Right ventricle myocardium superior (tissue), 1 donor: ENCODE data around the gene CENPV. TPM values are rescaled to one million over a fixed set of nuclear protein-coding genes. Genes with fewer than 3 reads are reported as not detected.
"Not testable (repeated sequence)": the region's sequence is repeated elsewhere in the genome, so short reads cannot be mapped to it uniquely, and the experiment has no call there.

Source experiments
- ATAC-seq: fragments of 200-7000 bp; cut with Tn5 transposase; one replicate; pipeline ENCODE4 v1.9.1; 2020; ENCODE audit warnings: mild to moderate bottlenecking; ENCODE audit not compliant: poor library complexity
- DNase-seq: peaks from one replicate; pipeline ENCODE4 v3.0.0-alpha.2; 2020
- intact Hi-C: fragments of 100-400 bp; cut with DNase I; formaldehyde crosslinking; loops from one replicate; pipeline ENCODE4 v1.11.2; 2022
- total RNA-seq: library from RNA; stranded (reverse); fragmentation: NEBNext Ultra II Directional; extraction: Animal tissue kit (Norgen Biotek cat#: 25700); gene quantifications from one replicate; pipeline ENCODE4 v1.2.1, GENCODE V29; 2021
- donor health status: DM: no; HTN: yes; CAD: no; lungs with severe emphysema.

Gene CENPV
- total RNA-seq, 1 donor from 2014 or later: 11.9 TPM

DNA sequence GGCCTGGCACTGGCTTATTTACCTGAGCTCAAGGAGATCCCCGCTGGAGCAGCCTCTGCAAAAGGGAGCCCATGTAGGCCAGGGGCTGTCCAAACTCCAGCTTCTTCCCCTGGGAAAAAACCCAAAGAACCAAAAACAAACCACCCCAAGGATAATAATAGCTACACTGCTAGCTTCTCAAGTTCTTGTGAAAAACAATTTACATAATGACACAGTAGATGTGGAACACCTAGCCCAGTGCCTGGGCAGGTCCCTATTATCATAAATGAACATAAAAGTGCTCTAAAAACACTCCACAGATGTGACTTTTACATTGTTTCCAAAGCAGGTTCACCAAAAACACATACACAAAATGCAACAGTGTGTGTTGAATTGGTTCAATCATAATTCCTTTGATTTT, 27.3 kb downstream of the CENPV start:
- DNase-seq: no peak
- no peak for ATAC-seq
- intact Hi-C loops: no loop called here

GRCh38 chr17:16322636-16323035, 30.6 kb downstream of the CENPV start:
- ATAC-seq: no peak
- intact Hi-C loops: no loop called here
- no peak for DNase-seq

DNA sequence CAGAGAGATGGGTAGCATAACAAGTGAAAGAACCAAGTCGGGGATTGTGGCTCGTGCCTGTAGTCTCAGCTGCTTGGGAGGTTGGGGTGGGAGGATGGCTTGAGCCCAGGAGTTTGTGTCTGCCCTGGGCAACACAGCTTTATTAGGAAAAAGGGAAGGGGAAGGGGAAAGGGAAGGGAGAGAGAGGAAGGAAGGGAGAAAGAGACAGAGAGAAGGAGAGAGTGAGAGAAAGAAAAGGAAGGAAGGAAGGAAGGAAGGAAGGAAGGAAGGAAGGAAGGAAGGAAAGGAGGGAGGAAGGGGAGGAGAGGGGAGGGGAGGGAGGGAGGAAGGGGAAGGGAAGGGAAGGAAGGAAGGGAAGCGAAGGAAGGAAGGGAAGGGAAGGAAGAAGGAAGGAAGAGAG, 33.3 kb downstream of the CENPV start:
- intact Hi-C loops: no loop called here
- DNase-seq (no peak), ATAC-seq (no peak)

DNA sequence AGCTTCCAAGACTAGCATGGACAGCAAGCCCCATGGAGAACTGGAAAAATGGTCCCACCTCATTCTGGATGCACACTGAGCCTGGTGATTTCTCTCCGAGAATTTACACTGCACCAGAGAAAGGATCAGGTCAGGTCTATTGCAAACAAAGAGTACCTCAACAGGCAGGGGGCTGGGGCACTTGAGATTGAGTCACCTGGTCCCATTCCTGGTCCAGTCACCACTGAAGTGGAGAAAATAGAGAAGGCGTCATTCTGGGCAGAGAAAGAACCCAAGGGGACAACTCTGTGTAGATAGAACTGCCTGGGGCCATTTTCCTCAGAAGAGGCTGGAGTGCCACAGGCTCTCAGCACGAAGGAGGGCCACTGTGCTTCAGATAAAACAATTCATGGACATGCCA, 38.4 kb downstream of the CENPV start:
- no peak for ATAC-seq
- intact Hi-C loops: no loop called here

DNA sequence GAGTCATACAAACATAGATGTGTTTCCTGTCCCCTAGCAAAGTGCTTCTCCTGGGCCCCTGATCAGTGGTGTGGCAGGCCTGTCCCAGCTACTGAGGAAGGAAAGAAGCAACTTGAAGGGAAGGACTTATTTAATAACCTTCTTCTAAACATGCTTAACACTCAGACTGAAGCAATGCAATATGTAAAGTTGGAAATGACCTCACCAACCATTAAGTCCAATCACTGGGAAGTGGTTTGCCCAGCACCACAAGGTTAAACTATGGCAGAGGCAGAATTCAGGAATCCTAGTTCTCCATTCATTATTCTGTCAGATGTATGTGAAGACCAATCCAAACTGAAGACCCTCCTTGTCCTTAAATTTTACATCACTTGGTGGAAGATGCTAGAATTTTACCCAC, 39.1 kb downstream of the CENPV start:
- DNase-seq: no peak
- no peak for ATAC-seq
- intact Hi-C loops: no loop called here

More for the DNA sequence above, 38.4 kb downstream of the CENPV start:
- DNase-seq: no peak

GRCh38 chr17:16313139-16314090, 39.9 kb downstream of the CENPV start:
- intact Hi-C loops: no loop called here
- DNase-seq (no peak), ATAC-seq (no peak)

GRCh38 chr17:16312061-16312460, 41.2 kb downstream of the CENPV start:
- DNase-seq, intact Hi-C loops, ATAC-seq: not testable (repeated sequence)

DNA sequence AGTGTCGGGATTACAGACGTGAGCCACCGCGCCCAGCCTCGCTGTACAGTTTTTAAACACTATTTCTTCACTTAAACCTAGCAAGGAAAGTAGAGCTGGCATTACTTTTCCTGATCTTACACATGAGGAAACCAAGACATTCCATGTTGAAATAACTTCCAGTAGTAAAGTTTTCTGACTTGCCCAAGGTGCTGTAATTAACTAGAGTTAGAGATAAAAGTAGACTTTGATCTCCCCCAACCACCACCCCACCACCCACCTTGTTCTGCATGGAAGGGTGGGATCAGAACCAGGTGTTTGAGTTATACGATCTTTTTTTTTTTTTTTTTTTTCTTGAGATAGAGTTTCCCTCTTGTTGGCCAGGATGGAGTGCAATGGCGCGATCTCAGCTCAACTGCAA, 47.1 kb downstream of the CENPV start:
- DNase-seq (no peak), ATAC-seq (no peak)
- intact Hi-C loops: no loop called here

- intact Hi-C loops: no loop called here
- ATAC-seq (no peak), DNase-seq (no peak)
Measured at GRCh38 chr17:16304830-16305229, 48.4 kb downstream of the CENPV start.

GRCh38 chr17:16302856-16303255, 50.4 kb downstream of the CENPV start:
- no peak for DNase-seq
- intact Hi-C loops: no loop called here
- ATAC-seq: no peak

DNA sequence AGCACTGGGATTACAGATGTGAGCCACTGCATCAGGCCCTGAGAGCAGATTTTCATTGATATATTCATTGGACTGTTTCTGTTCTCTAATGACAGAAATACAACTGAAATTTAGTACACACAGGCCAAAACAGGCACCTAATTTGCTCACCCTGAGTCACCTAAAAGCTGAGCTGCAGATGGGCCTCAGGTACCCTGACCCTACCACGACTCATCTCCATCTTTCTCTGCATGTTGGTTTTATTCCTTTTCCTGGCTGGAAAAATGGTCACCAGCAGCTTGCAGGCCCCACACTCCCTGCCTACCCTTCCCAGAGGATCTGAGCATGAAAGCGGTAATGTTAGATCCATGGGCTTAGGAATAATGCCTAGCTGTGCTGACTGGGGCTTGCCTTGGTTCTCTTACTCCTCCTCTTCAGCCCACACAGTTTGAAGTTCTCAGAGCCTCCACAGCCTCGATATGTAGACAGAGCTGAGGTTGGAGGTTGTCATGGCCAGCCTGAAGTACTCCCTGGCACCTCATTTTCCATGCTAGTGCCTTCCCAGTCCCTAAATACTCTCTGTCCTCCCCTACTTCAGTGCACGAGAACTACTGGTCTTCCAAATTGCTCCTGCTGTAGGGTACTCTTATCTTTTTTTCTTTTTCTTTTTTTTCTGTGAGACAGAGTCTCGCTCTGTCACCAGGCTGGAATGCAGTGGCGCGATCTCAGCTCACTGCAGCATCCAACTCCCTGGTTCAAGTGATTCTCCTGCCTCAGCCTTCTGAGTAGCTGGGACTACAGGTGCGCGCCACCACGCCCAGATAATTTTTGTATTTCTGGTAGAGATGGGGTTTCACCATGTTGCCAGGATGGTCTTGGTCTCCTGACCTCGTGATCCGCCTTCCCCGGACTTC, 51.1 kb downstream of the CENPV start:
- DNase-seq (no peak), ATAC-seq (no peak)
- intact Hi-C loops: no loop called here

GRCh38 chr17:16300554-16300953, 52.7 kb downstream of the CENPV start:
- intact Hi-C loops: no loop called here
- DNase-seq: no peak
- ATAC-seq: no peak

- intact Hi-C loops: no loop called here
- DNase-seq (no peak), ATAC-seq (no peak)
Measured at GRCh38 chr17:16298140-16298662, 55.1 kb downstream of the CENPV start.

DNA sequence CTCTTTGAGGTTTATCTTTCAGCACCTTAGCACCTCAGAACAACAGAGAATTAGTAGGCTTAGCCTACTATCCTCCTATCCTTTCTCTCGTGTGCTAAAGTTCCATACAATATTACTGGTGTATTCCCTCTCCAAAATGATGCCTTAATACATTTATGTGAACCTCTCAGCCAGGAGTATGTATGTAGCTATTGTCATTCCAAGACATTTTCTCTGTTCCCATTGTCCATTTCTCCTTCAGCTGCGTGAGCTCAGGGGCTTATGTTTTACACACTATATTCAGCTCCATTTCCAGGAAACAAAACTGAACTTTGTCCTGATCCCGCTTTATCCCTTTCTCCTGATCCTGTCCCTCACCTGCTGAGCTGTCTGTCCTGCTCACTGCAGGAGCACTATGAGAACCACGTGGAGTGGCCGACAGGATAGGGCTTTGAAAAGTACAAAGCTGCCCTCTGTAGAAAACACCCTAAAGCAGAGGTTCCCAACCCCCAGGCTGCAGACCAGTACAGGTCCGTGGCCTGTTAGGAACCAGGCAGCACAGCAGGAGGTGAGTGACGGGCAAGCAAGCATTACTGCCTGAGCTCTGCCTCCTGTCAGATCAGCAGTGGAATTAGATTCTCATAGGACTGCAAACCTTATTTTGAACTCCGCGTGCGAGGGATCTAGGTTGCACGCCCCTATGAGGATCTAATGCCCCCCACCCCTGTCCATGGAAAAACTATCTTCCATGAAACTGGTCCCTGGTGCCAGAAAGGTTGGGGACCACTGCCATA, 55.7 kb downstream of the CENPV start:
- DNase-seq (no peak), ATAC-seq (no peak)
- intact Hi-C loops: no loop called here

GRCh38 chr17:16296072-16296471, 57.2 kb downstream of the CENPV start:
- intact Hi-C loops, ATAC-seq, DNase-seq: not testable (repeated sequence)

GRCh38 chr17:16294560-16294959, 58.7 kb downstream of the CENPV start:
- intact Hi-C loops: no loop called here
- ATAC-seq (no peak), DNase-seq (no peak)

GRCh38 chr17:16293931-16294330, 59.3 kb downstream of the CENPV start:
- ATAC-seq: no peak
- intact Hi-C loops: no loop called here
- DNase-seq: no peak
